Measurements from ENCODE around the gene EHD4. TPM values are rescaled to one million over a fixed set of nuclear protein-coding genes. Genes with fewer than 3 reads are reported as not detected.
A peak's percentile ranks its signal among the peaks of the same experiment; 100 is the strongest.

EHD4 gene
- total RNA-seq, 1 donor from 2014 or later, result 20.9 TPM

DNA sequence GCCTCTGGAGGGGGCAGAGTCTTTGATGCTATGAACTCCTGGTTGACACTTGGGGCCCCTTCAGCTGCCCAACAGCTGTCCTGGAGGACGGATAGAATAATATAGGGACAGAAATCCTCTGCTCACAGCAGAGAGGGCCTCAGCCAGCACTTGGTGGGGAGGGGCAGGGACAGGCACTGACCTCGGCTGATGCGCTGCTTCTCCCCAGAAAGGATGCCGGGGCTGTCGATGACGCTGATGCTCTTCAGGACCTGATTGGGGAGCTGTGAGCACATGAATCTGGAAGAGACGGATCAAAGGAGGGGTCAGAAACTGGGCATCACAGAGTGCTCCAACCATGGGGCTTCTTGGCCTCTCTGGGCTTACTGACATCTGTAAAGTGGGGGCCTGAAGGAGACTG is 29.5 kb downstream of the EHD4 start:
- no peak for DNase-seq (ENCODE audit: extremely low spot score, unreplicated experiment)
- no peaks in the 10 kb centered on the region for H3K9me3 Mint-ChIP-seq (ENCODE audit: unreplicated experiment)
- H3K36me3 Mint-ChIP-seq (ENCODE audit: unreplicated experiment), result no peaks in the 10 kb centered on the region
- TF ChIP-seq, protein P1, sequence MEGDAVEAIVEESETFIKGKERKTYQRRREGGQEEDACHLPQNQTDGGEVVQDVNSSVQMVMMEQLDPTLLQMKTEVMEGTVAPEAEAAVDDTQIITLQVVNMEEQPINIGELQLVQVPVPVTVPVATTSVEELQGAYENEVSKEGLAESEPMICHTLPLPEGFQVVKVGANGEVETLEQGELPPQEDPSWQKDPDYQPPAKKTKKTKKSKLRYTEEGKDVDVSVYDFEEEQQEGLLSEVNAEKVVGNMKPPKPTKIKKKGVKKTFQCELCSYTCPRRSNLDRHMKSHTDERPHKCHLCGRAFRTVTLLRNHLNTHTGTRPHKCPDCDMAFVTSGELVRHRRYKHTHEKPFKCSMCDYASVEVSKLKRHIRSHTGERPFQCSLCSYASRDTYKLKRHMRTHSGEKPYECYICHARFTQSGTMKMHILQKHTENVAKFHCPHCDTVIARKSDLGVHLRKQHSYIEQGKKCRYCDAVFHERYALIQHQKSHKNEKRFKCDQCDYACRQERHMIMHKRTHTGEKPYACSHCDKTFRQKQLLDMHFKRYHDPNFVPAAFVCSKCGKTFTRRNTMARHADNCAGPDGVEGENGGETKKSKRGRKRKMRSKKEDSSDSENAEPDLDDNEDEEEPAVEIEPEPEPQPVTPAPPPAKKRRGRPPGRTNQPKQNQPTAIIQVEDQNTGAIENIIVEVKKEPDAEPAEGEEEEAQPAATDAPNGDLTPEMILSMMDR (IDR thresholded peaks at IDR 0.05), result no peak
- H3K27me3 Mint-ChIP-seq (ENCODE audit: unreplicated experiment), result no peaks in the 10 kb centered on the region
- peaks cover 79% of the 10 kb centered on the region for H3K4me1 Mint-ChIP-seq (ENCODE audit: unreplicated experiment)
- no peak overlapping the region for H3K4me3 Mint-ChIP-seq (ENCODE audit: unreplicated experiment)
- peak overlapping the region; percentile 89 for H3K27ac Mint-ChIP-seq (ENCODE audit: unreplicated experiment)

DNA sequence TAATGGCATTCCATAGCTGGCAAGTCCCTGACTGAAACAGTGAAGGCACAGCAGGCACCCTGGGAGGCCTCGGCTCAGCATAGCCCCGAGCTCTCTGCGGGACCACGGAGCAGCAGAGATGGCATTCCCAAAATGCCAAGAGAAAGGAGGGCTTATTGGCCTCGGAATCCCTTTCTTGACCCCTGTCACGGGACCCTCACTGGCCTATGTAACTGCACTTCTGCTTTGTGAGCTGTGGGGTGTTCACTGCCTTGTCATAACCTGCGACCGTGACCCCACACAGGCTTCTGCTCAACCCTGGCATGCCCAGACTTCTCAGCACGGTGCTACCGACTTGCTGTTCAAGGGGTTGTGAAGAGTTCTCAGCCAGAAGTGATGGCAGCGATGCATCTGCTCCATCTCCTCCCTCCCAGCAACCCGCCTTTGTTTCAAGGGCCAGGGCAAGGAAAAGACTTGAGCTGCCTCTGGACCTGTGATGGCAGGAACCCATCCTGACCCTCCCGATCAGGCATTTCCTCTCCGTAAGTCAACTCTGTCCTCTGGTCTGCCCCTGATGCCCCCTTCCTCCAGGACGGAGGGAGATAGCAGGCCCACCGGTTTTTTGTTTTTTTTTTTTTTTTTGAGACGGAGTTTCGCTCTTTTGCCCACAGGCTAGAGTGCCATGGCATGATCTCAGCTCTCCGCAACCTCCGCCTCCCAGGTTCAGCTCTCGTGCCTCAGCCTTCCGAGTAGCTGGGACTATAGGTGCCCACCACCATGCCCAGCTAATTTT is 30.5 kb downstream of the EHD4 start:
- TF ChIP-seq, protein P1 (IDR thresholded peaks at IDR 0.05), result no peak
- peak overlapping the region; percentile 42 for H3K4me3 Mint-ChIP-seq (ENCODE audit: unreplicated experiment)
- H3K4me1 Mint-ChIP-seq (ENCODE audit: unreplicated experiment), result peaks cover 74% of the 10 kb centered on the region
- DNase-seq (ENCODE audit: extremely low spot score, unreplicated experiment), result no peak
- peak overlapping the region; percentile 89 for H3K27ac Mint-ChIP-seq (ENCODE audit: unreplicated experiment)
- H3K27me3 Mint-ChIP-seq (ENCODE audit: unreplicated experiment), result no peaks in the 10 kb centered on the region
- H3K9me3 Mint-ChIP-seq (ENCODE audit: unreplicated experiment), result no peaks in the 10 kb centered on the region
- H3K36me3 Mint-ChIP-seq (ENCODE audit: unreplicated experiment), result no peaks in the 10 kb centered on the region

DNA sequence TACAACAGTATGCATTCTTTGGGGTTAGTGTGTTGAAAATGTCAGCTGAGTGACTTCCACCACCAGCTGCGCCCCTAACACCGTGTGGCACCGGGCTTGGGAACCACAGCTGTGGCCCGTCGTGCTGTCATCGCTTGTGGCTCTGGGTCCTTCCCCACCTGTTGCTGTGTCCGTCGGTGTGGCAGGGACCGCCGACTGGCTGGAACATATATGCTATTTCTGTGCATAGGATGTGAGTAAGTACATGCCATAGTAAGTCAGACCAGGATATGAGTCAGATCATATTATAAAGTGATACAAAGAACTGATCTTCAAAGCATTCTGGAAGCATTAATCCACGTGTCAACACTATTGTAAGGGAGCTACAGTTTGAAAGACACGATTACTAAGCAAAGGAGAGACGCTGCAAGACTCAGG is 31.9 kb downstream of the EHD4 start:
- DNase-seq (ENCODE audit: extremely low spot score, unreplicated experiment), result no peak
- peaks cover 73% of the 10 kb centered on the region for H3K4me1 Mint-ChIP-seq (ENCODE audit: unreplicated experiment)
- no peaks in the 10 kb centered on the region for H3K27me3 Mint-ChIP-seq (ENCODE audit: unreplicated experiment)
- H3K4me3 Mint-ChIP-seq (ENCODE audit: unreplicated experiment), result no peak overlapping the region
- H3K36me3 Mint-ChIP-seq (ENCODE audit: unreplicated experiment), result peaks cover 4% of the 10 kb centered on the region
- H3K27ac Mint-ChIP-seq (ENCODE audit: unreplicated experiment), result peak overlapping the region; percentile 89
- no peaks in the 10 kb centered on the region for H3K9me3 Mint-ChIP-seq (ENCODE audit: unreplicated experiment)
- TF ChIP-seq, protein P1 (IDR thresholded peaks at IDR 0.05), result no peak

DNA sequence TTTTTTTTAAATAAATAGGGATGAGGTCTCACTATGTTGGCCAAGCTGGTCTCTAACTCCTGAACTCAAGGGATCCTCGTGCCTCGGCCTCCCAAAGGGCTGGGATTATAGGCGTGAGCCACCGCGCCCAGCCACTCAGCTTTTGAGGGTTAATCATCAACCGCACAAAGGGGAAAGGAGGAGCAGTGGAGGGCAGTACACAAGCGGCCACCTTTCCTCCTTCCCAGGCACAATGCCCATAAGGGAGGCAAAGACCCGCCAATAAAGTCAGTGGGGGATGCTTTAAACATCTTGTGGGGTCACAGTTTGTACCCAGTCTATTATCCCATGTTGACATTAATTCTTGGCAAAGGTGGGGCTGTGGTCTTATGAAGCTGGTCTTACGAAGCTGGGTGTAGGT is 32.4 kb downstream of the EHD4 start:
- H3K4me1 Mint-ChIP-seq (ENCODE audit: unreplicated experiment), result peaks cover 73% of the 10 kb centered on the region

DNA sequence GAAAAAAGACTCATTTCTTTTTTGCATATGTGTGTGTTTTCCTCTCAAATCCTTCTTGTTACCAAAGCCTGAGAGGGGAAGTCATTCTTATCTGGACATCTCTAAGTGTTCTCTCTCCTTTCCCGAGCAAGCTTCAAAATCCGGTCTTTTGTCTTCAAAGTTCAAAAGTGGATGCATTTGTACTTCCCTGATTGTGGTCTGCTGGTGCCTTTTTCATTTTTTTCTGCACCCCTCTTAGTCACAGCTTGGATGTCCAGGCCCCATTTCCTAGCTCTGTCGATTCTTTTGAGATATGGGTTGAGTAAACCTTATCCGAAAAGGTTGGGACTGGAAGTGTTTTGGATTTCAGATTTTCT is 34.8 kb downstream of the EHD4 start:
- Mint-ChIP-seq H3K4me1 (ENCODE audit: unreplicated experiment) (peaks cover 73% of the 10 kb centered on the region), H3K36me3 (ENCODE audit: unreplicated experiment) (peaks cover 9% of the 10 kb centered on the region), H3K4me3 (ENCODE audit: unreplicated experiment) (no peak overlapping the region), H3K27me3 (ENCODE audit: unreplicated experiment) (no peaks in the 10 kb centered on the region), H3K9me3 (ENCODE audit: unreplicated experiment) (no peaks in the 10 kb centered on the region), H3K27ac (ENCODE audit: unreplicated experiment) (peak overlapping the region; percentile 81)
- TF ChIP-seq, protein P1 (IDR thresholded peaks at IDR 0.05), result no peak
- no peak for DNase-seq (ENCODE audit: extremely low spot score, unreplicated experiment)

More for the DNA sequence above, 32.4 kb downstream of the EHD4 start:
- TF ChIP-seq, protein P1 (IDR thresholded peaks at IDR 0.05), result no peak
- H3K9me3 Mint-ChIP-seq (ENCODE audit: unreplicated experiment), result no peaks in the 10 kb centered on the region
- peaks cover 4% of the 10 kb centered on the region for H3K36me3 Mint-ChIP-seq (ENCODE audit: unreplicated experiment)
- DNase-seq (ENCODE audit: extremely low spot score, unreplicated experiment), result no peak
- H3K27ac Mint-ChIP-seq (ENCODE audit: unreplicated experiment), result no peak overlapping the region
- no peaks in the 10 kb centered on the region for H3K27me3 Mint-ChIP-seq (ENCODE audit: unreplicated experiment)
- no peak overlapping the region for H3K4me3 Mint-ChIP-seq (ENCODE audit: unreplicated experiment)

All from osteocyte (in vitro differentiated cells).